G401.6 (cell line): ENCODE measurements around the gene TIMM17A.
A peak's percentile ranks its signal among the peaks of the same experiment; 100 is the strongest.

ENCODE experiments used
- FAIRE-seq: peaks from 2 replicates; lab custom pipeline; 2012; peaks lifted over from hg19 to GRCh38; lab: Jason Lieb, UNC

The TIMM17A gene

DNA sequence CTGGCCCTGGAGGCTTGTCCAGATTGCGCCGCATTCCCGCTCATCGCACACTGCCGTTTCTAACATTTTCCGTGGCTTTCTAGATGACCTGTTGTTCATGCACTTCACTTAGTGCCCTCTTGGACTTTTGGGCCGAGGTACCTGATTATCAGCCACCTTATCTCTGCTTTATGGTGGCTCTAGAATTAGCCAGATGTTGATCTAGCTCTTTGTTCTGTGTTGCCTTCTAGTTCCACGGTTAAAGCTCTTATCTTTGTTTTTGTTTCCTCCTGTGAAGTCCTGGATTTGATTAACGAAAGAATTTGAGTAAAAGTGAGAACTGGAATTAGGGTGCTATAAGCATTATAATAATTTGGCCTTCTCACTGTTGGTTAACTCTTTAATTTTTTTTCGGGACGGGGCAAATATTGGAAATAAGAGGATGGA lies 28.1 kb downstream of the TIMM17A start:
- no peak for FAIRE-seq

DNA sequence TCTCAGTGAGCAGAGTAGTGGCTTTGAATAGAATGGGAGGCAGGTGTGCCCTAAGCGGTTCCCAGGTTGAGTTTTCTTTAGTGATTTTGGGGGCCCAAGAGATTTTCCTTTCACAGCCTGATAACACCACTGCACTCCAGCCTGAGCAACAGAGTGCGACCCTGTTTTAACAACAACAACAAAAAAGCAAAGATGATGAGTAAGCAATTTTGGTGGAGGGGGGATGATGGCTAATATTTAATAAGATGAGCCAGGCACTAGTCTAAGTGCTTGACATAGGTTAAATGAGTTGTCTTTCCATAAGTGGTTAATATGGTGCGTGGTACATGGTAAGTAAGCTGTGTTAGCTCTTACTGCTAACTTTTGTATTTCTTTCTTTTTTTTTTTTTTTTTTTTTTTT lies 29.1 kb downstream of the TIMM17A start:
- FAIRE-seq, result no peak

DNA sequence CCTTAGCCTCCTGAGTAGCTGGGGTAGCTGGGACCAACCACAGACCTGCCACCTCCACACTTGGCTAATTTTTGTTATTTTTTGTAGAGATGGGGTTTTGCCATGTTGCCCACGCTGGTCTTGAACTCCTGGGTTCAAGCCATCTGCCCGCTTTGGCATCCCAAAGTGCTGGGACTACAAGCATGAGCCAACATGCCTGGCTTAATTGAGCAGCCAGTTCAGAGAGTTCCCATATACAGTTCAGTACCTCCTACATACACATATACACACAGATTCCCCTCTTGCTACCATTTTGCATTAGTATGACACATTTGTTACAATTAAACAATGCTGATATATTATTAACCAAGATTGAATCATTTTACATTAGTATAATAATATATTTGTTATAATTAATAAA lies 30.1 kb downstream of the TIMM17A start:
- no peak for FAIRE-seq

DNA sequence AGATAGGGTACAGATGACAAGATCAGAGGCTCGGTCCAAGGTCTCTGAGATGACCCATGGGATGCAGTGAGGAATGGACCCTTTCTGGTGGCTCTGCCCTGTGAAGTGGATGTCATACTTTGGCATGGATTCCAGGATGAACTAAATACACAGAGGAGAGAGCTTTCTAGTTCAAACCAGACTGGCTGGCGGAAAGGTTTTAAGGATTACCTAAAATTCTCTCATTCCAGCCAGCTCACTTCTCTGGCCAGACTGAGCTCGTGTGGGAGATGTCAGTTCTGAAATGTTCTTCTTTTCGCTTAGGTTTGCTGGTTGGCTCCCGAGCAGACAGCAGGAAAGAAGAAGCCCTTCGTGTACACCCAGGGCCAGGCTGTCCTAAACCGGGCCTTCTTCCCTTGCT lies 33.3 kb downstream of the TIMM17A start:
- no peak for FAIRE-seq

DNA sequence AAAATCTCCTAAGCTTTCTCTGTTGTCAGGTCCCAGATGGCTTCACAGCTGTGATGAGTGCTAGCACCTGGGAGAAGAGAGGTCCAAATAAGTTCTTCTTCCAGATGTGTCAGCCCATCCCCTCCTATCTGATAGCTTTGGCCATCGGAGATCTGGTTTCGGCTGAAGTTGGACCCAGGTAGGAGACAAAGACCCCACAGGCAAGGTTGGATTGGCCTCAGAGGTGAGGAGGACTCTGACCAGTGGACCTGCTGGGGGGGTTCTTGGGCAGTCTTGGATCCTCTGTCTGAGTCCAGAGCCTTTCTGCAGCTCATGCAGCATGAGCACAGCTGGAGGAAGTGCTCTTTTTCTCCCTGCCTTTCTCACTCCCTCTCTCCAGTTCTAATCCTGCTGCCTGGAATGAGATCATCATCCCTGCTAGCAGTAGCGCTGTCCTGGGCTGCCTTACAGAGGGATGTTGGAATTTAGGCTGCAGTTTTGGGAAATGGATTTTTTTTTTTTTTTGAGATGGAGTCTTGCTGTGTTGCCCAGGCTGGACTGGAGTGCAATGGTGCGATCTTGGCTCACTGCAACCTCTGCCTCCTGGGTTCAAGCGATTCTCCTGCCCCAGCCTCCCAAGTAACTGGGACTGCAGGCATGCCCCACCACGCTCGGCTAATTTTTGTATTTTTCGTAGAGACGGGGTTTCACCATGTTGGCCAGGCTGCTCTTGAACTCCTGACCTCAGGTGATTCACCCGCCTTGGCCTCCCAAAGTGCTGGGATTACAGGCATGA lies 34.2 kb downstream of the TIMM17A start:
- FAIRE-seq, result no peak

DNA sequence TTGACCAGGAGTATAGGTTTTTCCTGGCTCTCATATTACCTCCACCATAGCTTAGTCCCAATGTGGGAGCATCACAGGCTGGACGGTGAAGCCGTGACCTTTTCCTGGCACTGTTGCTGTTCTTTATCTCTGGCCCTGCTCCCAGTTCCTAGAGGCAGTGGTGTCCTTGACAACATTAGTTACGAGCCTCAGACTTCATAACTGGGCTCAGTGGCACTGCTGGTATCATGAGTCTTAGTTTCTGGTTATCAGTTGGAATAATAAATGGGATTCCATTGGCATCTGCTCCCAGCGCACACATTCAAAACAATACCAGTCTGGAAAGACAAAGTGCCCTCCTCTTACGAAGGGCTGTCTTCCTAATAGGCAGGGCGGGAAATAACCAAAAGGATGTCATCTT lies 35.1 kb downstream of the TIMM17A start:
- FAIRE-seq, result no peak

DNA sequence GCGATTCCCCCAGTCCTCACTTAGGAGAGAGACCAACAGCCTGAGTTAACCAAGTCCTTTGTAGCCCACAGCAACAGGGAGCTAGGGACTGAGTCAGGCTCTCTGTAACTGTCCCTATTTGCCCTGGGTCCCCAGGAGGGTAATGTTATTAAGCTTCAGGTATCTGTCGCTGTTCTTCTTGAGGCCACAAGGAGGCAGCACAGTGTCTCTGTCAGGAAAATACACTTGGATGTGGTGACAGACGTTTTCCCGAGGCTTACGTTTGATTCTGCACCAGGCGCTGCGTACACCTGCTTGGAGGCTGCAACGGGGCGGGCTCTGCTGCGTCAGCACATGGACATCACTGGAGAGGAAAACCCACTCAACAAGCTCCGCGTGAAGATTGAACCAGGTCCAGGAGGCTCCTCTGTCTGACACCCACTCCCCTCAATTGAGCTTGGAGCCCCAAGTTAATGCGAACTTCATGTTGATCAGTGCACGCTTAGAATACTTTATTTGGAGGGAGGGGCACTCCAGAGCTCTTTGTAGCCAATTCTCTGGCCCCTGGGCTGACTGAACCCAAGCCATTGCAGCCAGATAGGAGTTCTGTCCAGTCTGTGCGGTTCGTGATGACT lies 44.4 kb downstream of the TIMM17A start:
- peak; percentile 36 for FAIRE-seq

DNA sequence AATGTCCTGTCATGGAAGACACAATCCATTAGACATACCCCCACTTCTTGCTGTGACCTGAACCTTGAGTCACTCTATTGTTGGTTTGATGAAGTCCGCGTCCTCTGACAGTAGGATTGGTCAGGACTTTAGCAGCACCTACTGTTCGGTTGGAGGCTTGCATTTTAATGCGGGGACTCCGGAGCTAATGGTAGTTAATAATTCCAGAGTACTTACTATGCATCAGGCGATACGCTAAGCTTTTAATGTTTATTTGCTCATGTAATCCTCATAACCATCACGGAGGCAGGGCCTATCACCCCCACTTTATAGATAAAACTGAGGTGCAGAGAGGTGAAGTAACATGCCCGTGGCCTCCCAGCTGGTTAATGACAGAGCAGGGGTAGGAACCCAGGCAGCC lies 47.2 kb downstream of the TIMM17A start:
- FAIRE-seq, result no peak

DNA sequence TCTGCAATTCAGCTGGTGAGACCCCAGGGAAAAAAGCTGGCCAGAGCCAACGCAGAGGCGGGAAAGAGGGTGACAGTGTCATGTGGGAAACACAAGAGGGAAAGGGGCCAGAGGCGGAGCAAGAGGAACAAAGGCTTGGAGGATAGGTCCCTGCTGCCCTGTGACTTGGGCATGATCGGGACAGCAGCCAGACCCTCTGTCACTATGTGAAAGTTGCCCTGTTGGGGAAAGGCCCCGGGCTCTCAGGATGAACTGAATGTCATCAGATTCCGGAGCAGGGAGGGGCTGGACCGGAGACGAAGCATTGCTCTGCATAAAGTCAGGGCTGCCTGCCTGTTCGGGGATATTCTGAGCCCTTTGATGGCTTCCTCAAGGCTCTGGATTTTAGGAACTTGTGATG lies 49.4 kb downstream of the TIMM17A start:
- FAIRE-seq, result no peak

DNA sequence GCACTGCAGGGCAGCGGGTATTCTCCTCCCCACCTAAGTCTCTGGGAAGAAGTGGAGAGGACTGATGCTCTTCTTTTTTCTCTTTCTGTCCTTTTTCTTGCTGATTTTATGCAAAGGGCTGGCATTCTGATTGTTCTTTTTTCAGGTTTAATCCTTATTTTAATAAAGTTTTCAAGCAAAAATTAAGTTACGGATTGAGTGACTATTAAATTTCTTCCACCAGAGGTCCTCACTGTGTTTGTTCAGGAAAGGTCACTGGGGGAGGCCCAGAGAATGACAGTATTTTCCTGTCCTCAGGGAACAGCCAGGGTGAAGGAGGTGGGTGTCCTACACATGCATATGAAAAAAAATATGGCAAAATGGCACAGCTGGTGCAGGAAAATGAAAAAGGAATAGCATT lies 50.7 kb downstream of the TIMM17A start:
- FAIRE-seq, result no peak

DNA sequence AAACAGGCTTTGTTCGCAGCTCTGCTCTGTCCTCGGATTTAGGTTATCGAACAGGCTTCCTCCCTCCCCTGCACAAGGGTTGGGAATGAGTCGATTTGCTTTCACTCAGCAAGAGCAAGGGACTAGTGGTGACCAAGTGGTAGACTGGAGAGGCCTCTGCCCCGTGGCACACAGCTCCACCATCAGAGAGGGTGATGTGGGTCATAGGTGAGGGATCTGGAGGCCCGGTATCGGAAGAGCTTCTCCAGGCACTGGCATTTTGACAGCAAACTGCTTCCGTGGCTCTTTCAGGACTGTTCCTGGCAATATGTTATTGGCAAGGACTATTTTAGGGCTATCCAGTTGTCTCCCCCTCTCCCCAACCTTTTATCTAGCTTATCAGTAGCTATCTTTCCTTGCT lies 52.0 kb downstream of the TIMM17A start:
- FAIRE-seq, result no peak

DNA sequence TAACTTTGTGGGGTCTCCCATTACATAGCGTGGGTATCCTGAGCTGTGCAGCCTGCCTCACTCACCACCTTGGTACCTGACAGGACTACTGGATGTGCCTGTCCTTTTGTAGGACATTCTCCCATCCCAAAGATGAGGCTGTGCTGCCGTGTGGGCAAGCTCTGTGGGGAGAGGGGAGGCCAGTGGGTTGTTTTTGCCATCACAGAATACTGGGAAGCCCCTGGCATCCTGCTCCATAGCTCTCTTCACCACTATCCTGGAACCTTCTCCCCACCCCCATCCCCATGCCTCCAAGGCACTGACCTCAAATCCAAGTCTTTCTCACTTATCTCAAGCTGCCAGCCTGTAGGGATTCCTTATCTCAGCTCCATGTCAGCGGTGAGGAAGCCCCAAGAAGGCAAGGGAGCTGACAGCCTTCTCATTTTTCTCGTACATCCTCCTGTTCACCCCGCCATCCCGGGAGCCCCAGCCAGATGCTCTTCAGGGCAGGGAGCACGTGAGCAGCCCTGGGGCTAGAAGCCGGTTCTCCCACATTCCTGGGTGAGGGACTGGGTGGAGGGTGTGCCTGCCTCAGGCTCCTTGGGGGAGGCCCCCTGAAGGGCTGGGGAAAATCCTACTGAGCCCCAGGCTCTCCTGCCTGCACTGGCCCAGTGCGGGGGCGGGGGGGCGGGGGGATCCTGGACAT lies 52.6 kb downstream of the TIMM17A start:
- FAIRE-seq, result no peak

DNA sequence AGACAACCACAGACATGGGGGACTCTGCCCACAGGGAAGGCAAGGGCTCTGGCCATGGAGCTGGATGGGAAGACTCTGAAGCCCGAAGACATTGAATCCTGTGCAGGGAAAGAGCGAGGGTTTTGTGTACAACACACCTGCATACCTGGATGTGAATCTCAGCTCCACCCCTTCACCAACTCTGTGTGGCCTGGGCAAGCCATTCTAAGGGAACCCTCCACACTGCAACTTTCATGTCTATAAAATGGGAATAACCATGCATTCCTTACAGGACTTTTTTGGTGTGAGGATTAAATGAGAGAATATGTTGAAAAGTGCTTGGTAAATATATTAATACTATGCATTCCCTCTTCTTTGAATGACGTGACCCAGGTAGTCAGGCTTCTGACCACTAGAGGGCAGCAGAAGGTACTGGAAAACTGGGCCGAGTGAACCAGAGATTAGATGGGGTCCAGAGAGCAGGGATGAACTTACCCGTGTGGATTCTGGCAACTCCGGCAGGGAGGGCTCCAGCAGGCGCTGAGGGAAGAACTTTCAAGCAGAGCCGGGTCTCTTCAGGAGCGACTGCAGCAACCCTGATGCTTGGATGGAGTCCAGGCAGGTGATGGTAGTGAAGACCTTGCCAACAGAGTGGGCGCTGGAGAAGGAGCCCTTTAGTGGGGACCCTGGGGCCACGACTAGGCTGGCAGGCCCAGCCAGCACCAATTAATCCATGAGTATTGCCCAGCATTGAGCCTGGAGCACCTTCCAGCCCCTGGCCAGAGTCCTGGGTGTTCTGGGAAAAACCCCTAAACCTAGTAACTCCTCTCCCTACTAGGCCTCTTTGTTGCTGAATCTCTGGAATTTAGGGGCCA lies 54.2 kb downstream of the TIMM17A start:
- peak; percentile 94 for FAIRE-seq

DNA sequence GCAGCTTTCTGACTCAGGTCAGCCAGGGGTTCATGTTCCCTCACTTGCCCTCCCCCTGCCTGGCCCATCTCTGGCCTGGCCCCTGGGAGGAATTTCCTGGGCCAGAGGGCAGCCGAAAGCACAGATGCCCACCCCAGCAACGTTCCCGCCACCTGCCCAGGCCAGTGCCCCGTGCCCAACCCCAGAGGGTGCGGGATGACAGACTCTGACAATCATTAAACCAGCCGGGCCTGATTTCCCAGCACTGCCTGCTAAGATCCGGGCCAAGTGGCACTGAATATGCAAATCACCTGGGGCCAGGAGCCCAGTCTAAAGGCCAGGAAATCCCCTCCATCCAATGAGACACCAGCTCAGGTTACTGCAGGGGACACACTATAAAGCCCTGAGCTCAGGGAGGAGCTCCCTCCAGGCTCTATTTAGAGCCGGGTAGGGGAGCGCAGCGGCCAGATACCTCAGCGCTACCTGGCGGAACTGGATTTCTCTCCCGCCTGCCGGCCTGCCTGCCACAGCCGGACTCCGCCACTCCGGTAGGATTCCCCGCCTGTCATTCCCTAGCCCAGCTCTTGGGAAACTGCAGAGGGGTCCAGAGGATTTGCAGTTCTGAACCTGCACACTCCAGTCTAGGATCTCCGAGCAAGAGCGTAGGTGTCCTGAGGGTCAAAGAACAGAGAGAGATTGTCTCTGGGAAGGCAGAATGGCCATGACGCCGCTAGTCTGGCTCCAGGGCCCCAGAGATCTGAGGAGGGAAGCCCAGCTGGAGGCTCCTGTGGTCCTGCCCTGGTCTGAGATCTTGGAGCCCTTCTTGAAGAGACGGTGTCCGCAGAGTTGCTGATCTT lies 55.1 kb downstream of the TIMM17A start, which contains the start of gene ELF3:
Gene ELF3 (plus strand): TSS at position 408 of the 836 bp plus-strand sequence. CDS start 550 bp downstream, outside the sequence.
- FAIRE-seq, result no peak

DNA sequence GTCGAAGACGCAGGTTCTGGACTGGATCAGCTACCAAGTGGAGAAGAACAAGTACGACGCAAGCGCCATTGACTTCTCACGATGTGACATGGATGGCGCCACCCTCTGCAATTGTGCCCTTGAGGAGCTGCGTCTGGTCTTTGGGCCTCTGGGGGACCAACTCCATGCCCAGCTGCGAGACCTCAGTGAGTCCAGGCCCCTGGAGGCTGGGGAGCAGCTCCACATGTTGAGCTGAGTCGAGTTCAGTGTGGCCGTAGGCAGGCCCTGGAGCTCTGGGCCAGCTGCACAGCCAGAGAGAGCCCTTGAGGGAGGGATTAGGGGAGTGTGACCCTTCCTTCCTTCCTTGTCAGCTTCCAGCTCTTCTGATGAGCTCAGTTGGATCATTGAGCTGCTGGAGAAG lies 56.7 kb downstream of the TIMM17A start:
- FAIRE-seq, result no peak

DNA sequence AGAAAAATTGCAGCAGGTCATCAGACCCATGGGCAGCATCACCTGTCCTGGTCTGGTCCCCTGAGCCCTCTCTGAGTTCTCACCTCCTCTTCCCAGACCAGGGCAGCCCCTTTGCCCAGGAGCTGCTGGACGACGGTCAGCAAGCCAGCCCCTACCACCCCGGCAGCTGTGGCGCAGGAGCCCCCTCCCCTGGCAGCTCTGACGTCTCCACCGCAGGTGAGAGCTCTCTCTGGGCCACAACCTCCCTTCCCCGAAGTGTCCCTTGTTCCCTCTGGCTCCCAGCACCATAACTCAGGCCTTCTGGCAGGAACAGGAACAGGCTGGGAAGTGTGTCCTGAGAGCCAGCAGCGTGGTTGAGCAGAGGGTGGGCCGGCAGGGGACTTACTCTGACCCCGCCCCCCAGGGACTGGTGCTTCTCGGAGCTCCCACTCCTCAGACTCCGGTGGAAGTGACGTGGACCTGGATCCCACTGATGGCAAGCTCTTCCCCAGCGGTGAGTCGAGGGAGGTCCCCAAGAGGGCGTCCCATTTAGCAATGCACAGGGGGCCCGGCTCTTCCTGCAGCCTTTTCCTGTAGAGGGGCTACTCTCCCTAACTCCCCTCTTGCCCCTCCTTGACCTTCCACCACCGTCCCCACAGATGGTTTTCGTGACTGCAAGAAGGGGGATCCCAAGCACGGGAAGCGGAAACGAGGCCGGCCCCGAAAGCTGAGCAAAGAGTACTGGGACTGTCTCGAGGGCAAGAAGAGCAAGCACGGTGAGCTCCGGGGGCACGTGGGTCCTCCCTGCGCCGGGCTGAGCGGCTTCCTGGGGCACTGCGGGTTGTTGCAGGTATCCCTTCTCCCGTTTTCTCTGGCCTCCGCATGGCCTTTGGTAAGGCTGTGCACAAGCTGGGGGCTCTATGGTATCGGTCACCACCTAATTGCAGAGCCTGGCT lies 57.5 kb downstream of the TIMM17A start:
- no peak for FAIRE-seq

DNA sequence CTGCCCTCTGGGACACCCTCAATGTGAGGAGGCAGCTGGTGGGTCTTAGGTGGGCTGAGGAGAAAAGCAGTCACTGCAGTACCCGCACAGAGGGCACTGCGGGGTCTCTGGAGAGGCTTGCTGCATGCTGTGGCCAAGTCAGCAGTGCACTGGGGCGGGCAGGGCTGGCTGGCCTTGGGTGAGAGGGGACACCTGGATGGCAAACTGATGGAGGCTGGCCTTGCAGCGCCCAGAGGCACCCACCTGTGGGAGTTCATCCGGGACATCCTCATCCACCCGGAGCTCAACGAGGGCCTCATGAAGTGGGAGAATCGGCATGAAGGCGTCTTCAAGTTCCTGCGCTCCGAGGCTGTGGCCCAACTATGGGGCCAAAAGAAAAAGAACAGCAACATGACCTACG lies 58.3 kb downstream of the TIMM17A start:
- FAIRE-seq, result no peak

DNA sequence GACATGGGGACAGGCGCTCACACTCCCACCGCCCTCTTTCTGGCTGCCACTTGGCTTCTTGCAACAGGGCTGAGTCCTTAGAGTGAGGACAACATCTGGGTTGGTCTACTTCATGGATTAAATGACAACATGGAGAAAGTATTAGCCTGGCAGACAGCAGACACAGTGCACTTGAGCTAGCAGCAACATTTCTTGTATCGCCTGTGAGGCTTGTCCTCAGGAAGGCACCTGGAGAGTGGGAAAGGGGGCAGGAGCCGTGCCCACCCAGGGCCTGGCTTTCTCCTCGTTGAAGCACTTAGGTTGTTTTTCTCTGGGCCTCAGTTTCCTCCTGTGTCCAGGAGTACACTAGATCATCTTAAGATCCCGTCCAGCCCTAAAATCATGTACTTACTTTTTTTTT lies 58.8 kb downstream of the TIMM17A start:
- no peak for FAIRE-seq

DNA sequence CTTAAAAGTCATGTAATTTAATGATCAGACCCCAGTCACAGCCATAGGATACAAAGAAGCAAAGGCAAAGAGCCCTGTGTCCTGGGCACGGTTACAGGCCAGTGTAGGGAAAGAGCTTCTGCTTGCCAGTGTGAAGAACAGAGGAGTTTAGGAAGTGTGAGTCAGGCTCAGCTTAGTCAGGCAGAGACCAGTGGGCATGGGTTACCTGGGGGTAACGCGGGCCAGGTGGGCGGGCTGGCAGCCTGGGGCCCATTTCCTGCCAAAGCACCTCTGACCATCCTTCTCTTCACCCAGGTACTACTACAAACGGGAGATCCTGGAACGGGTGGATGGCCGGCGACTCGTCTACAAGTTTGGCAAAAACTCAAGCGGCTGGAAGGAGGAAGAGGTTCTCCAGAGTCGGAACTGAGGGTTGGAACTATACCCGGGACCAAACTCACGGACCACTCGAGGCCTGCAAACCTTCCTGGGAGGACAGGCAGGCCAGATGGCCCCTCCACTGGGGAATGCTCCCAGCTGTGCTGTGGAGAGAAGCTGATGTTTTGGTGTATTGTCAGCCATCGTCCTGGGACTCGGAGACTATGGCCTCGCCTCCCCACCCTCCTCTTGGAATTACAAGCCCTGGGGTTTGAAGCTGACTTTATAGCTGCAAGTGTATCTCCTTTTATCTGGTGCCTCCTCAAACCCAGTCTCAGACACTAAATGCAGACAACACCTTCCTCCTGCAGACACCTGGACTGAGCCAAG lies 59.8 kb downstream of the TIMM17A start:
- FAIRE-seq, result no peak

DNA sequence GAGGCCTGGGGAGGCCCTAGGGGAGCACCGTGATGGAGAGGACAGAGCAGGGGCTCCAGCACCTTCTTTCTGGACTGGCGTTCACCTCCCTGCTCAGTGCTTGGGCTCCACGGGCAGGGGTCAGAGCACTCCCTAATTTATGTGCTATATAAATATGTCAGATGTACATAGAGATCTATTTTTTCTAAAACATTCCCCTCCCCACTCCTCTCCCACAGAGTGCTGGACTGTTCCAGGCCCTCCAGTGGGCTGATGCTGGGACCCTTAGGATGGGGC lies 60.3 kb downstream of the TIMM17A start:
- FAIRE-seq, result no peak
